ENCODE results near the gene CACHD1. TPM values are rescaled to one million over a fixed set of nuclear protein-coding genes. Genes with fewer than 3 reads are reported as not detected.

CACHD1 gene
- under 1 TPM; 0.06 to 0.07 TPM for total RNA-seq

DNA sequence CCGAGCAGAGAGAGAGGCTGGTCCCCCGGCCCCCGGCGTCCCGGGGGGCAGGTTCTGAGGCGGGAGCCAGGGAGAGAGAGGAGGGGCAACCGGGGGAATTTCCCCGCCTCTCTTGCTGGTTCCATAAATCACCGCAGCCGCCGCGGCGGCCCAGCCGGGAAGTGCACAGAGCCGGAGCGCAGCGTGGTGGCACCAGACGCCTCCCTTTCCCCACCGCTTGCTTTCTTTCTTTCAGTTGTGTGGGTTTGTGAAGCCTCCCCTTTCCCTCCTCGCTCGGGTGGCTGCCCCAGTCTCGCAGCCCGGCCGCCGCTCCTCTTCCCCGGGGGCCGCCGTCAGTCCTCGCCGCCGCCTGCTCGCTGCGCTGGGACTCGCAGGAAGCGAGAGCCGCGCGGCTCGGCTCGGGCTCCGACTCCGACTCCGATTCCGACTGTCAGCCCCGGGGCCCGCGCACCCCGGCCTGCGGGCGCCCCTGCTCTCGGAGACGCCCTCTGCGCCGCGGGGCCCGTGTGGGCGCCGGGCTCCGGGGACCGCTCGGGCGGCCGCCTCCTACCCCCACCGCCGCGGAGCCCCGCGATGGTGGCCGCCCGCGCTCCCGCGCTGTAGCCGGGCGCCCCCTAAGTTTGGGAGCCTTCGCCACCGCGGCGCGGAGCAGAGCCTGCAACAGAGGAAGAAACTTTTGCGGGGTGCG is at the start of gene CACHD1:
TSS of gene CACHD1 (plus strand) at position 153 of the 688 bp plus-strand sequence. CDS start 616 bp downstream, outside the sequence.
- H3K36me3 Mint-ChIP-seq: no peaks in the 10 kb centered on the region
- CTCF ChIA-PET: no interaction called here

DNA sequence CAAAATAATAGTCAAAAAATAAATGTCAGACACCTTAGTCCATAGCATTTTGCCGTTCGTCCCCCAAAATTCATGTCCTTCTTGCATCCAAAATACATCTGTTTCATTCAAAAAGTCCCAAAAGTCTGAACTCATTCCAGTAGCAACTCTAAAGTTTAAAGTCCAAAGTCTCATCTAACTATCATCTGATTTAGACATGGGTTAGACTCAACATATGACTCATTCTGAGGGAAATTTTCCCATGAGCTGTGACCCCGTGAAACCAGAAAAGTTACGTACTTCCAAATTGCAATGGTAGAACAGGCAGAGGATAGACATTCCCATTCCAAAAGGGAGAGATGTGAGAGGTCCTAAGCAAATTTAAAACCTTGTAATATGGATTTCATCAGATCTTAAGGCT is 48.6 kb upstream of the CACHD1 start:
- Mint-ChIP-seq H3K4me1 (no peaks in the 10 kb centered on the region), H3K36me3 (no peaks in the 10 kb centered on the region), H3K4me3 (no peak overlapping the region), H3K9me3 (ENCODE audit: low read depth) (no peaks in the 10 kb centered on the region), H3K27ac (no peak overlapping the region), H3K27me3 (peaks cover 9% of the 10 kb centered on the region)
- CTCF ChIA-PET: no interaction called here
- DNase-seq (no peak), ATAC-seq (no peak)

More for the DNA sequence above, at the start of gene CACHD1:
- H3K9me3 Mint-ChIP-seq (ENCODE audit: low read depth): no peaks in the 10 kb centered on the region
- peak within 1 kb of the TSS; percentile 60 for H3K4me3 Mint-ChIP-seq
- H3K4me1 Mint-ChIP-seq: peaks cover 10% of the 10 kb centered on the region
- H3K27ac Mint-ChIP-seq: no peak within 1 kb of the TSS
- DNase-seq: peak; percentile 53
- peak; percentile 81 for ATAC-seq
- H3K27me3 Mint-ChIP-seq: peaks cover 61% of the 10 kb centered on the region

DNA sequence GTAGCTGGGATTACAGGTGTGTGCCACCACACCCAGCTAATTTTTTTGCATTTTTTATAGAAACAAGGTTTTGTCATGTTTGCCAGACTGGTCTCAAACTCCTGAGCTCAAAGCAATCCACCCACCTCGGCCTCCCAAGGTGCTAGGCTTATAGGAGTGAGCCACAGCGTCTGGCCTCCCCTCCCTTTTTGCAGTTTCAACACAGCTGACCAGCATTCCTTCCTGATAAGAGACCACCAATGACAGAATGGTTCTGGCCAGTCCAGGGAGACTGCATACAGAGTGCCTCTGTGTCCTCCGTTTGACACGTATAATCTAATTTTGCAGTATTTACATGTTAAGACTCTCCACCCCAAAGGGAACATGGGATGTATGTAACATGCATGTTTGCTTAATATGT is 46.4 kb upstream of the CACHD1 start:
- ATAC-seq: no peak
- CTCF ChIA-PET: no interaction called here
- H3K4me1 Mint-ChIP-seq: no peaks in the 10 kb centered on the region
- no peaks in the 10 kb centered on the region for H3K9me3 Mint-ChIP-seq (ENCODE audit: low read depth)
- DNase-seq: no peak
- no peak overlapping the region for H3K4me3 Mint-ChIP-seq
- peaks cover 9% of the 10 kb centered on the region for H3K27me3 Mint-ChIP-seq
- no peaks in the 10 kb centered on the region for H3K36me3 Mint-ChIP-seq
- H3K27ac Mint-ChIP-seq: no peak overlapping the region

DNA sequence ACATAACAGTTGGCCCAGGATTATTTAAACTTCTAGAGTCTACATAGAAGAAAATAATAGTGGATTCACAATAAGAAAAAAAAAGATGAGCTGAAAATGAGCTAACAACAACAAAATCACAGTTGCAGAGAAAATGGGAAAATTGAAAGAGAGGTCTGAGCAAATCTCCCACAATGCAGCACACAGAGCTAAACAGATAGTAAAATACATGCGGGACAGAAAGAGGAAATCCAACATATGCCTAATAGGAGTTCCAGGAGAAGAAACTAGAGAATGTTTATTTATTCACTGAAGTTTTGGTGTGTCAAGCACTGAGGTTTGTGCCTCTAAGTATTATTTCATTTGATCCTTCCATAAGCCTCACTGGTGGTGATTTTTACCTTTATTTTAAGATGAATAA is 45.5 kb upstream of the CACHD1 start:
- CTCF ChIA-PET: no interaction called here
- H3K4me1 Mint-ChIP-seq: no peaks in the 10 kb centered on the region
- H3K4me3 Mint-ChIP-seq: no peak overlapping the region
- H3K36me3 Mint-ChIP-seq: no peaks in the 10 kb centered on the region
- H3K27me3 Mint-ChIP-seq: peaks cover 6% of the 10 kb centered on the region
- no peak overlapping the region for H3K27ac Mint-ChIP-seq
- no peak for DNase-seq
- ATAC-seq: no peak
- H3K9me3 Mint-ChIP-seq (ENCODE audit: low read depth): no peaks in the 10 kb centered on the region

DNA sequence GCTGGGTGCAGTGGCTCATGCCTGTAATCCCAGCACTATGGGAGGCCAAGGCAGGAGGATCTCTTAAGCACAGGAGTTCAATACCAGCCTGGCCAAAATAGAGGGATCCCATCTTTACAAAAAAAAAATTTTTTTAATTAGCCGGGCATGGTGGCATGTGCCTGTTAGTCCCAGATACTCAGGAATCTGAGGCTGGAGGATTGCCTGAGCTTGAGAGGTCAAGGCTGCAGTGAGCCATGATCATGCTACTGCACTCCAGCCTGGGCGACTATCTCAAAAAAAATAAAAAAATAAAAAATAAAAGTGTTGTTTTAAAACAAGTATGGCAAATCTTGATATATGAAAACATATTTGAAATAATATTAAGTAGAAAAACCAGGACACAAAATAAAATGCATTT is 44.4 kb upstream of the CACHD1 start:
- Mint-ChIP-seq H3K36me3 (no peaks in the 10 kb centered on the region), H3K4me3 (no peak overlapping the region), H3K27ac (no peak overlapping the region), H3K9me3 (ENCODE audit: low read depth) (no peaks in the 10 kb centered on the region), H3K4me1 (no peaks in the 10 kb centered on the region), H3K27me3 (peaks cover 6% of the 10 kb centered on the region)
- ATAC-seq (no peak), DNase-seq (no peak)
- CTCF ChIA-PET: no interaction called here

DNA sequence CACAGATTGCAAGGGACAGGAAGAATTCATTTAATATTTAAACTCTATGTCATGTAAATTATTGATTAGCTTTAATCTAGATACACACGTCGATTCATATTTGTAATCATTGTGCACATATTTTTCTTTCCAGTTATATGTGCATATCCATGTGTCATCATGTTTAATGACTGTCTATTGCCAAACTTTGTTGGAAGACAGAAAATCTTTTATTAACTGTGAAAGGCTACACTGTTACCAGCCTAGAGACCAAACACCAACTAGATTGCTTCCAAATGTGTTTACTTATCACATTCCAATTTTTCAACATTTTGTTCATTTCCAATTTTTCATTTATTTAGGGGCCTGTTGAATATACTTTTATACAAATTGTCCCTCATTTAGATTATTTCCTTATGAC is 43.2 kb upstream of the CACHD1 start:
- DNase-seq: no peak
- no peaks in the 10 kb centered on the region for H3K9me3 Mint-ChIP-seq (ENCODE audit: low read depth)
- ATAC-seq: no peak
- no peaks in the 10 kb centered on the region for H3K36me3 Mint-ChIP-seq
- H3K4me1 Mint-ChIP-seq: no peaks in the 10 kb centered on the region
- no peak overlapping the region for H3K4me3 Mint-ChIP-seq
- peaks cover 5% of the 10 kb centered on the region for H3K27me3 Mint-ChIP-seq
- CTCF ChIA-PET: no interaction called here
- H3K27ac Mint-ChIP-seq: no peak overlapping the region

DNA sequence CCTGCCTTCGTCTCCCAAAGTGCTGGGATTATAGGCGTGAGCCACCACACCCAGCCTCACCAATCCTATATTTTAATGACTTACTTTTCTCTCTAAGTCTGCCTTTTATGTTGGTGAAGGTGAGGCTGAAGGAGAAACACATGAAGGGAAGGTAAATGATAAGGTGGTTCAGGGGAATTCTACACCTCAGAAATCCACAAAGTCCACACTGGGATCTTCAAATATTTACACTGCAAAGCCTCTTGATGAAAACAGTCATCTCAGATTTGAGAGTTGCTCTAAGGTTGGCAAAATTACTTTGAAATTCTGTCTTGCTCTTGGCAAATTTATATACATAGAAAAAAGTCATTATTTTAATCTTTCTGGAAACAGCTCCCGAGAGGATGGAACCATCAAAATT is 42.0 kb upstream of the CACHD1 start:
- Mint-ChIP-seq H3K9me3 (ENCODE audit: low read depth) (no peaks in the 10 kb centered on the region), H3K4me3 (no peak overlapping the region), H3K36me3 (no peaks in the 10 kb centered on the region), H3K4me1 (no peaks in the 10 kb centered on the region), H3K27me3 (peaks cover 5% of the 10 kb centered on the region), H3K27ac (no peak overlapping the region)
- DNase-seq (no peak), ATAC-seq (no peak)
- CTCF ChIA-PET: no interaction called here

DNA sequence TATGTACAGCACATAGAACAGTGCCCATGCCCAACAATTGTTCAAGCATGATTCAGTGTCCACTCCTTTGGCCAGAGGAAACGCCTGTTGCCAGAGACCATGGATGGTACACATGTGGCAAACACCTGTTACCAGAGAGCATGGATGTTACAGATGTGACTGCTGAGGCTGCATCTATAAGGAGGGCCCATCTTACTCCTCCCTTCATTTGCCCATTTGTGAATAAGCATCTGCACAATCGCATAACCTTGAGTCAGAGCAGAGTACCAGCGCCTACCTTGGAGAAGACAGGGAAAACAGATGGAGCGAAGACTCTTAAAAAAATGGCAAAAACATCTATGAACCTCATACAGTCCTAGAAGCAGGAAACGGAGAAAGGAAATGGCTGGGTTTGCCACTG is 36.6 kb upstream of the CACHD1 start:
- DNase-seq: no peak
- Mint-ChIP-seq H3K27ac (no peak overlapping the region), H3K4me3 (no peak overlapping the region), H3K36me3 (no peaks in the 10 kb centered on the region), H3K4me1 (no peaks in the 10 kb centered on the region), H3K27me3 (peaks cover 3% of the 10 kb centered on the region), H3K9me3 (ENCODE audit: low read depth) (no peaks in the 10 kb centered on the region)
- CTCF ChIA-PET: no interaction called here
- ATAC-seq: no peak

DNA sequence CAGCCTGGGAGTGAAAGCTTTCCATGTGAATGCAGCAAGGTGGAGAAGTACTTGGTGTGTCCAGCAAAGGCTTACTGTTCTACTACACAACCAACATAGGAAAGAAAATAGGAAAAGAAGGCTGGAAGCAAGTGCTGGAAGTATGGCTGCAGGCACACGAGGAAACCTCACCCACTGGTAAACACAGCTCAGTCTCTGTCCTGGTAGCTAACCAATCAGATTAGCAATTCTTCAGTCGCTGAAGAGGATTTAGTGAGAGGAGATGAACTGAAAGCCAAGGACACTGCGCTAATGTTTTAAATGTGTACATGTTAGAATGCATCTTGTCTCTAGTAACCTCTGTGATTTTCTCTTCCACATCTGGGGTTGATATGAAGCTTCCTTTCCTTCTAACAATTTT is 36.2 kb upstream of the CACHD1 start:
- no peaks in the 10 kb centered on the region for H3K36me3 Mint-ChIP-seq
- no peaks in the 10 kb centered on the region for H3K4me1 Mint-ChIP-seq
- CTCF ChIA-PET: no interaction called here
- DNase-seq (no peak), ATAC-seq (no peak)
- H3K9me3 Mint-ChIP-seq (ENCODE audit: low read depth): no peaks in the 10 kb centered on the region
- H3K4me3 Mint-ChIP-seq: no peak overlapping the region
- peaks cover 3% of the 10 kb centered on the region for H3K27me3 Mint-ChIP-seq
- no peak overlapping the region for H3K27ac Mint-ChIP-seq

DNA sequence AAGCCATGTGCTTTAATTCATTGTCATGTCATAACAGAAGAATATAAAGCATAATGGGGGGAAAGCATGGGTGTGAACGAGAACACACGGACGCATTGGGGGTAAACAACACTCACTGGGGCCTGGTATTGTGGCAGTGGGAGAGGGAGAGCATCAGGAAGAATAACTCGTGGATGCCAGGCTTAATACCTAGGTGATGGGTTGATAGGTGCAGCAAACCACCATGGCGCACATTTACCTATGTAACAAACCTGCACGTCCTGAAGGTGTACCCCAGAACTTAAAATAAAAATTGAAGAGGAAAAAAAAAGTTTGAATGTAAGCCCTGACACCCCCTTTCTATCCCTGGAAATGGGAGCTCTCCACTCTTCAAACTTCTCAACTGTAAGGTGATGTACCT is 34.9 kb upstream of the CACHD1 start:
- no peak overlapping the region for H3K27ac Mint-ChIP-seq

DNA sequence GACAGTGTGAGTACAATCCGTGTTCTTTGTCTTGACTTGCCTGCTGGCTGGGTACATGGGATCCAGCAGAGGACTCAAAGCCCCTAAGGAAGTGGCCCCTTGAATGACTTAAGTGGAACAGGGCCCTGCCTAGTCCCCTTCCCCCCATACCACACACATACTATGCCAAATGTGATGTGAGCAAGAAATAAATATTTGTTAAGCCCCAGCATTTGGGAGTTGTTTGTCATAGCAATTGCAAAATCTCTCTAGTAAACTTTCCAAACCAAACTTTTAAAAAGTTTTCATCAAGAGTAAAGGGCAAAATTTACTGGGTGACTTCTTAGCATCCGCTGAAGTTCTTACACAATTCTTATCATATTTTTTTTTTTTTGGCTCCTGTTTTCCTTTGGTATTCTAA is 32.5 kb upstream of the CACHD1 start:
- CTCF ChIA-PET: no interaction called here
- Mint-ChIP-seq H3K4me1 (no peaks in the 10 kb centered on the region), H3K36me3 (no peaks in the 10 kb centered on the region), H3K4me3 (no peak overlapping the region), H3K27me3 (no peaks in the 10 kb centered on the region), H3K9me3 (ENCODE audit: low read depth) (no peaks in the 10 kb centered on the region), H3K27ac (no peak overlapping the region)
- ATAC-seq (no peak), DNase-seq (no peak)

More for the DNA sequence above, 34.9 kb upstream of the CACHD1 start:
- Mint-ChIP-seq H3K9me3 (ENCODE audit: low read depth) (no peaks in the 10 kb centered on the region), H3K27me3 (no peaks in the 10 kb centered on the region), H3K4me3 (no peak overlapping the region), H3K36me3 (no peaks in the 10 kb centered on the region), H3K4me1 (no peaks in the 10 kb centered on the region)
- DNase-seq (no peak), ATAC-seq (no peak)
- CTCF ChIA-PET: no interaction called here

DNA sequence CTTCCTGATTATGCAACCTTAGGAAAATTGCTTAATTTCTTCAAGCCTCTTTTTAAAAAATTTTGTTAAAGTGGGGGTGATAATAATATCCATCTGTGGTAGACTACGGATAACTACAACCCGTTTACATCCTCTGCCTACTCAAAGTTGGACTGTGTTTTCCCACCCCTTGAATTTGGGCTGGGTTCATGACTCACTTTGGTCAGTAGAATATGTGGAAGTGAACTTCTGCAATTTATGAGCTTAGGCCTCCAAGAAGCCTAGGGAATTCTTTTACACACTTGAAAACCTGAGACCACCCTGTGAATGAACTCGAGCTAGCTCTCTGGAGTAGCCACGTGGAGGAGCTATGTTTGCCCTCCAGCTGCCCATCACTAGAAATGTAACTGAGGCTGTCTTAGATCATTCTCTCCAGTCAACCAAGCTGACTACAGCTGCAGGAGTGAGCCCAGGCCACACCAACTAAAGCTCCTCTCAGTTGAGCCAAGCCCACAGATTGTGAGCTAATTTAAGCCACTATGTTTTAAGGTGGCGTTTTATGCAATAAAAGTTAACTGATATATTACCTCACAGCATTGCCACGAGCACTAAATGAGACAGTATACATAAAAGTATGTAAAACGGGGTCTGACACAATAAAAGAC is 29.6 kb upstream of the CACHD1 start:
- ATAC-seq (no peak), DNase-seq (no peak)

DNA sequence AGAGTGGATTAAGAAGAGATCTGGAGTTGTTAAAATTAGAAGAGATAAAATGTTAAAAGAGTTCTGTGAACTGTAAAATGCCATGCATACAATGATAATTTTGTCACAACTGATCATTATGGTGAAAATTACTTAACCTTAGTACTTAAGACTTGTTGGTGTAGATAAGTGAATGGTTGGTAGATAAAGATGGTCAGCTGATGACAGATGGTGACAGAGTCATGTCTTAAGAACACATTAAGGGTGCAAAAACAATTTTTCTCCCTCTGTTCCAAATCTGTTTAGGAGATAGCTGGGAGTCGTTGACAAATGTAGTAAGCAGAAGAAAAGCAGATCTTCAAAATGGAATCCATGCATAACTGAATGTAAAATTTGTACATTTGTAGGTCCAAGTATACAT is 18.5 kb upstream of the CACHD1 start:
- no peak overlapping the region for H3K27ac Mint-ChIP-seq
- CTCF ChIA-PET: no interaction called here
- H3K27me3 Mint-ChIP-seq: peaks cover 16% of the 10 kb centered on the region
- ATAC-seq: no peak
- no peaks in the 10 kb centered on the region for H3K9me3 Mint-ChIP-seq (ENCODE audit: low read depth)
- no peaks in the 10 kb centered on the region for H3K4me1 Mint-ChIP-seq
- no peaks in the 10 kb centered on the region for H3K36me3 Mint-ChIP-seq
- no peak overlapping the region for H3K4me3 Mint-ChIP-seq
- DNase-seq: no peak

More for the DNA sequence above, 29.6 kb upstream of the CACHD1 start:
- CTCF ChIA-PET: no interaction called here
- Mint-ChIP-seq H3K27ac (no peak overlapping the region), H3K9me3 (ENCODE audit: low read depth) (no peaks in the 10 kb centered on the region), H3K4me3 (no peak overlapping the region), H3K36me3 (no peaks in the 10 kb centered on the region), H3K27me3 (peaks cover 2% of the 10 kb centered on the region), H3K4me1 (no peaks in the 10 kb centered on the region)

DNA sequence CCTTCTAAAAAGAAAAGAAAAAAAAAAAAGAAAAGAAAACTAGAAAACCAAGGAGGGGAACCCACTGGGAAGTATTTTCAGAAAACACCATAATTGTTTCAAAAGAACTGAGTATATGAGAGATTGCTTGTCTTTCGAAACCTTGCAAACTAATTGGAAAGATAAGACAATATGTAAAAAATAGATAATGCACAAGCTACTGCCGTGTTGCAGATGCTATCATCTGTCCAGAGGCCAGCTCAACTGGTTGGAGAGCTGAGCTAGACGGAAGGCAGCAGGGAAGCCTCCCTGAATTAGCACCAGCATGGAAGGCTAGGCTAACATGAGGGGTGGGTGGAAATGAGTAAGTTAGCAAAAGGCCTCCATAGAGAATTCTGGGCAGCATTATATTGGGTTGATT is 16.2 kb upstream of the CACHD1 start:
- no peak overlapping the region for H3K4me3 Mint-ChIP-seq
- no peak overlapping the region for H3K27ac Mint-ChIP-seq
- CTCF ChIA-PET: interaction anchor here (0.6 kb wide), 1 partner anchor 358 kb away, joined by 3 read pairs; no protein-coding TSS in a partner anchor
- peaks cover 10% of the 10 kb centered on the region for H3K27me3 Mint-ChIP-seq
- DNase-seq: no peak
- H3K9me3 Mint-ChIP-seq (ENCODE audit: low read depth): no peaks in the 10 kb centered on the region
- no peak for ATAC-seq
- no peaks in the 10 kb centered on the region for H3K36me3 Mint-ChIP-seq
- H3K4me1 Mint-ChIP-seq: no peaks in the 10 kb centered on the region

All from activated CD8-positive, alpha-beta memory T cell treated with anti-CD3 and anti-CD28 coated beads, Interleukin-2, amount 10 ng/mL, durations not matched to agents 7 days and 5 days (primary cell).